Measurements from ENCODE around the gene PDPK1.

The PDPK1 gene

GRCh38 chr16:2537451-2538379 is at the start of gene PDPK1:
Gene PDPK1 (plus strand): TSS chr16:2538021. CDS start chr16:2538113, 92 bp downstream.
- POLR2A ChIA-PET, result no interaction called here
- TF ChIP-seq, protein P1, sequence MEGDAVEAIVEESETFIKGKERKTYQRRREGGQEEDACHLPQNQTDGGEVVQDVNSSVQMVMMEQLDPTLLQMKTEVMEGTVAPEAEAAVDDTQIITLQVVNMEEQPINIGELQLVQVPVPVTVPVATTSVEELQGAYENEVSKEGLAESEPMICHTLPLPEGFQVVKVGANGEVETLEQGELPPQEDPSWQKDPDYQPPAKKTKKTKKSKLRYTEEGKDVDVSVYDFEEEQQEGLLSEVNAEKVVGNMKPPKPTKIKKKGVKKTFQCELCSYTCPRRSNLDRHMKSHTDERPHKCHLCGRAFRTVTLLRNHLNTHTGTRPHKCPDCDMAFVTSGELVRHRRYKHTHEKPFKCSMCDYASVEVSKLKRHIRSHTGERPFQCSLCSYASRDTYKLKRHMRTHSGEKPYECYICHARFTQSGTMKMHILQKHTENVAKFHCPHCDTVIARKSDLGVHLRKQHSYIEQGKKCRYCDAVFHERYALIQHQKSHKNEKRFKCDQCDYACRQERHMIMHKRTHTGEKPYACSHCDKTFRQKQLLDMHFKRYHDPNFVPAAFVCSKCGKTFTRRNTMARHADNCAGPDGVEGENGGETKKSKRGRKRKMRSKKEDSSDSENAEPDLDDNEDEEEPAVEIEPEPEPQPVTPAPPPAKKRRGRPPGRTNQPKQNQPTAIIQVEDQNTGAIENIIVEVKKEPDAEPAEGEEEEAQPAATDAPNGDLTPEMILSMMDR (IDR thresholded peaks at IDR 0.05; ENCODE audit: control extremely low read depth, extremely low read depth, low read depth, missing control alignments), result no peak
- CTCF ChIA-PET, result no interaction called here
- peak; percentile 96 for DNase-seq (ENCODE audit: extremely low spot score)

- ChIA-PET CTCF (interaction anchor here (8.1 kb wide), 1 partner anchor 12 kb away, joined by 36 read pairs; no protein-coding TSS in a partner anchor), POLR2A (no interaction called here)
These were observed 48.2 kb upstream of the PDPK1 start for GRCh38 chr16:2489581-2489980.

DNA sequence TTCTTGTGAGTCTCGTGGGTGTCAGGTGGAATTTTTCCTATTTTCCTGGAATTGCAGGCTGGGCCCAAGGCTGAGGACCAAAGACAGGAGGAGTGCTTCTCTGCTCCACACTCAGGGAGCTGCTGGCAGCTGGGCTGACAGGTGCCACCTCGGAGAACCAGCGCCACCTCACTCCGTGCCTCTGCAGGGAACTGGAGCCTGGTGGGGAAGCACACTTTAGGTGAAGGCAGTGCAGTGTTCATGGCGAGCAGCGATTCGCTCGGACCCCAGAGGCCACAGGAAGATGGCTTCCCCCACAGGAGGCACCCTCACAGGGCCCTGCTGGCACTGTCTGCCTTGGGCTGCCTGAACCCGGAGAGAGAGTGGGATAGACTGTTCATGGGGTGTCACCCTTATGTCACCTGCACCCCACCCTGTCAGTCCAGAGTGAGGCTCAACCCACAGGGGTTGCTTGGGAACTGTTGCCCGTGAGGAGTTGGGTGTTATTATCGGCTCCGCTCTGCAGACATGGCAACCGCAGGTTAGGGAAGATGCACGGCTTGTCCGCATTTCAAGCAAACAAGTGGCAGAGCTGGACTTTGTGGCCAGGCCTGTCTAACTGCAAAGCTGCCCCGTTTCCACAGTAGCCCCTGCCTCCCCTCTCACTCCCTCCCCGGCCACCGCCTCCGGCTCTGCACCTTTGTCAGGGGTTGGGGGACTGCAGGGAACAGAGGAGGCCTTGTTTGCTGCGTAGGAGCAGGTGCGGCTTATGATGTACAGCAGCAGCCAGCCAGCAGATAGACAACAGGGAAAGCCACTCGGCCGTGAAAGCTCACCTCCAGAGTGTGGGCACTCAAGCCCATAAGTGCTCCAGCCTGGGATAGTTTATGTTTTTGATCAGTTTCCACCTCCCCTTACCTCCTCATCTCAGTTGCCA is 47.4 kb upstream of the PDPK1 start:
- ChIA-PET POLR2A (no interaction called here), CTCF (interaction anchor here (8.1 kb wide), 1 partner anchor 11 kb away, joined by 36 read pairs; no protein-coding TSS in a partner anchor)
- TF ChIP-seq, protein P1 (IDR thresholded peaks at IDR 0.05; ENCODE audit: control extremely low read depth, extremely low read depth, low read depth, missing control alignments), result no peak
- DNase-seq (ENCODE audit: extremely low spot score), result no peak

More at GRCh38 chr16:2489581-2489980, 48.2 kb upstream of the PDPK1 start:
- TF ChIP-seq, protein P1 (IDR thresholded peaks at IDR 0.05; ENCODE audit: control extremely low read depth, extremely low read depth, low read depth, missing control alignments), result no peak
- DNase-seq (ENCODE audit: extremely low spot score), result no peak

- ChIA-PET CTCF (interaction anchor here (8.1 kb wide), 1 partner anchor 9 kb away, joined by 36 read pairs; no protein-coding TSS in a partner anchor), POLR2A (no interaction called here)
- TF ChIP-seq, protein P1 (IDR thresholded peaks at IDR 0.05; ENCODE audit: control extremely low read depth, extremely low read depth, low read depth, missing control alignments), result no peak
These were observed 45.5 kb upstream of the PDPK1 start for GRCh38 chr16:2492292-2492691.

DNA sequence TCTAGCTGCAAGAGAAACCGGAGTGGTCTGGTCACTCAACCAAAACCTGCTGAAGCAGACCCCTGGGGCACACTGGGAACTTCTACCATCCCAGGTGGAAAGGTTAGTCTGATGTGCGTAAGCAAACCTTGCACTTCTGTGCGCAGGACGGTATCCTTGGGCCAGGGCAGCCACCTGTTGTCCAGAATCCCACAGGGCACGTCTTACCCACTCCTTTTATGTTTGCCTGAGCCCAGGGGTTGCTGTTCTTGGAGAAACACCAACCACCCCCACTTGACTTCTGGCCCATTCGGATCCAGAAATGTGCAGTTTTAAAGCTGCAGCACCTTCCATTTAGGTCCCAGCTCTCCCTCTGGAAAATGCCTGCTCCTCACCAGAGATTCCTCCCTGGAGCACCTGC is 44.2 kb upstream of the PDPK1 start:
- no peak for DNase-seq (ENCODE audit: extremely low spot score)
- CTCF ChIA-PET, result interaction anchor here (8.1 kb wide), 1 partner anchor 8 kb away, joined by 36 read pairs; no protein-coding TSS in a partner anchor
- TF ChIP-seq, protein P1 (IDR thresholded peaks at IDR 0.05; ENCODE audit: control extremely low read depth, extremely low read depth, low read depth, missing control alignments), result no peak
- POLR2A ChIA-PET, result no interaction called here

More at GRCh38 chr16:2492292-2492691, 45.5 kb upstream of the PDPK1 start:
- DNase-seq (ENCODE audit: extremely low spot score), result no peak

GRCh38 chr16:2494616-2495015 is 43.2 kb upstream of the PDPK1 start:
- CTCF ChIA-PET, result interaction anchor here (2.7 kb wide), 1 partner anchor 15 kb away, joined by 7 read pairs; no protein-coding TSS in a partner anchor
- DNase-seq (ENCODE audit: extremely low spot score), result no peak

More at GRCh38 chr16:2494616-2495015, 43.2 kb upstream of the PDPK1 start:
- TF ChIP-seq, protein P1 (IDR thresholded peaks at IDR 0.05; ENCODE audit: control extremely low read depth, extremely low read depth, low read depth, missing control alignments), result no peak
- POLR2A ChIA-PET, result no interaction called here

Data from GM10248 (cell line).